Kidney (tissue), 14 donors: ENCODE data around the gene RPS6KA3. TPM values are rescaled to one million over a fixed set of nuclear protein-coding genes. Genes with fewer than 3 reads are reported as not detected.

Source experiments
- DNase-seq, 5 donors: peaks; one replicate each; pipeline ENCODE4 v3.0.0-alpha.2; 2013 to 2020
- FAIRE-seq: peaks from 2 replicates; lab custom pipeline; 2012; peaks lifted over from hg19 to GRCh38; lab: Jason Lieb, UNC
- H3K27ac ChIP-seq, 2 donors: one replicate each; pipeline ENCODE4 v1.7.0; 2013; ENCODE audit warnings: low read depth in 2 of 2, low read length in 2 of 2, inconsistent platforms in 1 of 2
- H3K27me3 ChIP-seq: one replicate; pipeline ENCODE4 v1.7.1; 2013; ENCODE audit warnings: low read length, inconsistent platforms; ENCODE audit not compliant: control insufficient read depth, insufficient read depth
- H3K36me3 ChIP-seq, 3 donors: one replicate each; pipeline versions ENCODE4 v1.7.0 to v1.7.1; 2013; ENCODE audit warnings: low read length in 3 of 3, control low read depth in 1 of 3, inconsistent platforms in 1 of 3; ENCODE audit not compliant: insufficient read depth in 3 of 3, control insufficient read depth in 2 of 3
- H3K4me1 ChIP-seq, 3 donors: one replicate each; pipeline versions ENCODE4 v1.7.0 to v1.7.1; 2013; ENCODE audit warnings: low read length in 3 of 3, inconsistent platforms in 1 of 3, low read depth in 1 of 3; ENCODE audit not compliant: control insufficient read depth in 2 of 3, insufficient read depth in 2 of 3
- H3K4me3 ChIP-seq, 3 donors: one replicate each; pipeline versions ENCODE4 v1.7.0 to v1.8.1; 2013; ENCODE audit warnings: low read length in 3 of 3, control low read depth in 1 of 3, inconsistent platforms in 1 of 3
- H3K9ac ChIP-seq, 3 donors: one replicate each; pipeline versions ENCODE4 v1.7.0 to v1.7.1; 2013; ENCODE audit warnings: low read length in 3 of 3, control low read depth in 1 of 3, inconsistent platforms in 1 of 3
- H3K9me3 ChIP-seq, 3 donors: one replicate each; pipeline versions ENCODE4 v1.7.0 to v1.7.1; 2013; ENCODE audit warnings: low read length in 3 of 3, control low read depth in 1 of 3, inconsistent platforms in 1 of 3; ENCODE audit not compliant: control insufficient read depth in 2 of 3, insufficient read depth in 1 of 3
- CTCF ChIP-seq: IDR thresholded peaks from 3 replicates; pipeline ENCODE4 v1.5.1; 2012; ENCODE audit warnings: mild to moderate bottlenecking, moderate library complexity, borderline replicate concordance; ENCODE audit not compliant: insufficient read depth; ENCODE audit errors: extremely low read depth
- intact Hi-C: fragments of 100-400 bp; cut with DNase I; formaldehyde crosslinking; loops from one replicate; pipeline ENCODE4 v1.11.1; 2022
- polyA plus RNA-seq: library from polyadenylated mRNA; stranded (reverse); fragments of 350-450 nt; fragmentation: Illumina TruSeq; extraction: RNeasy Lipid Tissue Mini Kit (QIAGEN cat#74804); gene quantifications from one replicate; pipeline ENCODE4 v1.2.3, GENCODE V29; 2014; ENCODE audit warnings: low read depth, low replicate concordance; ENCODE audit not compliant: insufficient read depth
- total RNA-seq: library from RNA; stranded (reverse); fragmentation: NEBNext Ultra II Directional; extraction: Animal tissue kit (Norgen Biotek cat#: 25700); gene quantifications from one replicate; pipeline ENCODE4 v1.2.1, GENCODE V29; 2021
- donor health status: control.
- donor health status: control.
- donor health status: control.
- donor health status: control.
- donor health status: control.
- donor health status: DM: yes; HTN: yes; CAD: no.
- donor health status: Normal renal cell carcinoma (clear cell type).

Gene RPS6KA3
- total and polyA plus RNA-seq, 2 donors from 2014 or later, result 9.9 to 42.8 TPM

GRCh38 chrX:20265221-20265725 lies 1.4 kb downstream of the RPS6KA3 start:
- H3K27ac ChIP-seq, result peak overlapping the region in 1 of 2 donors; percentile 48
- no peak for FAIRE-seq
- intact Hi-C loops, result no loop called here
- H3K36me3 ChIP-seq, result no peaks in the 10 kb centered on the region
- H3K9me3 ChIP-seq, result no peaks in the 10 kb centered on the region
- peak overlapping the region; percentile 1 to 77 (median 69) for H3K9ac ChIP-seq
- DNase-seq, result peak; percentile 75 to 82 (median 79)
- peak overlapping the region; percentile 65 to 77 (median 67) for H3K4me3 ChIP-seq
- no peak for TF ChIP-seq CTCF
- peaks cover 8% of the 10 kb centered on the region for H3K27me3 ChIP-seq
- H3K4me1 ChIP-seq, result no peaks in the 10 kb centered on the region

GRCh38 chrX:20263474-20263873 lies 3.2 kb downstream of the RPS6KA3 start:
- H3K27me3 ChIP-seq, result peaks cover 6% of the 10 kb centered on the region
- no peaks in the 10 kb centered on the region for H3K9me3 ChIP-seq
- H3K9ac ChIP-seq, result no peak overlapping the region
- no peaks in the 10 kb centered on the region for H3K36me3 ChIP-seq
- FAIRE-seq (no peak), DNase-seq (no peak)
- no peak overlapping the region for H3K27ac ChIP-seq
- H3K4me1 ChIP-seq, result no peaks in the 10 kb centered on the region
- TF ChIP-seq CTCF, result no peak
- intact Hi-C loops, result no loop called here
- H3K4me3 ChIP-seq, result no peak overlapping the region

- no peak overlapping the region for H3K4me3 ChIP-seq
- no peaks in the 10 kb centered on the region for H3K36me3 ChIP-seq
- TF ChIP-seq CTCF, result no peak
- no peak for DNase-seq
- H3K27me3 ChIP-seq, result peaks cover 6% of the 10 kb centered on the region
- intact Hi-C loops, result no loop called here
- H3K27ac ChIP-seq, result no peak overlapping the region
- no peak for FAIRE-seq
- H3K9ac ChIP-seq, result no peak overlapping the region
- no peaks in the 10 kb centered on the region for H3K4me1 ChIP-seq
- no peaks in the 10 kb centered on the region for H3K9me3 ChIP-seq
These were observed 5.8 kb downstream of the RPS6KA3 start for GRCh38 chrX:20260885-20261284.

GRCh38 chrX:20254712-20255299 lies 11.9 kb downstream of the RPS6KA3 start:
- TF ChIP-seq CTCF, result no peak
- DNase-seq, result no peak
- Histone ChIP-seq H3K9ac (no peak overlapping the region), H3K4me3 (no peak overlapping the region), H3K9me3 (no peaks in the 10 kb centered on the region), H3K36me3 (no peaks in the 10 kb centered on the region), H3K4me1 (peaks cover 0 to 2% (median 0%) of the 10 kb centered on the region in 3 donors), H3K27me3 (no peaks in the 10 kb centered on the region), H3K27ac (no peak overlapping the region)
- no peak for FAIRE-seq
- intact Hi-C loops, result no loop called here
